Sigmoid colon (tissue), 7 donors: ENCODE results near the gene ATXN7. TPM values are rescaled to one million over a fixed set of nuclear protein-coding genes. Genes with fewer than 3 reads are reported as not detected.

Source experiments
- DNase-seq: peaks from one replicate; pipeline ENCODE4 v3.0.0-alpha.2; 2019
- H3K27ac ChIP-seq, 4 donors: fragments of 200-600 bp; sonication (generic); one replicate each; pipeline ENCODE4 v1.5.1; 2016 to 2019; ENCODE audit warnings: mild to moderate bottlenecking in 1 of 4
- H3K27me3 ChIP-seq, 3 donors: fragments of 200-600 bp; sonication (generic); one replicate each; pipeline ENCODE4 v1.5.1; 2019; ENCODE audit warnings: mild to moderate bottlenecking in 1 of 3
- H3K36me3 ChIP-seq, 4 donors: fragments of 200-600 bp; sonication (generic); one replicate each; pipeline ENCODE4 v1.5.1; 2016 to 2019
- H3K4me1 ChIP-seq, 4 donors: fragments of 200-600 bp; sonication (generic); one replicate each; pipeline ENCODE4 v1.5.1; 2017 to 2019
- H3K4me3 ChIP-seq, 4 donors: fragments of 200-600 bp; sonication (generic); one replicate each; pipeline ENCODE4 v1.5.1; 2017 to 2019; ENCODE audit warnings: mild to moderate bottlenecking in 2 of 4, moderate library complexity in 1 of 4
- H3K9me3 ChIP-seq, 4 donors: fragments of 200-600 bp in 3 of 4; sonication (generic) in 3 of 4; one replicate each; pipeline versions ENCODE4 v1.5.1 to v1.6.1; 2013 to 2019
- CTCF ChIP-seq, 4 experiments: fragments of 450-650 bp in 3 of 4; fragments of 200-600 bp in 1 of 4; IDR thresholded peaks; one replicate each; pipeline ENCODE4 v1.5.1; 2016 to 2019; ENCODE audit warnings: antibody characterized with exemption in 4 of 4, mild to moderate bottlenecking in 3 of 4, moderate library complexity in 2 of 4
- EP300 ChIP-seq, 4 donors: sonication (generic); formaldehyde crosslinking; IDR thresholded peaks; one replicate each; pipeline ENCODE4 v1.6.1; 2017; ENCODE audit warnings: antibody characterized with exemption in 4 of 4
- POLR2A ChIP-seq, 2 donors: fragments of 450-650 bp; IDR thresholded peaks; one replicate each; pipeline ENCODE4 v1.6.1; 2016; ENCODE audit warnings: antibody characterized with exemption in 2 of 2, mild to moderate bottlenecking in 2 of 2, moderate library complexity in 2 of 2
- POLR2AphosphoS5 ChIP-seq, 4 donors: sonication (generic); formaldehyde crosslinking; IDR thresholded peaks; one replicate each; pipeline ENCODE4 v1.6.1; 2017; ENCODE audit warnings: antibody characterized with exemption in 4 of 4
- WGBS, 2 donors: extraction: QIAGEN DNeasy Blood & Tissue Kit; methylation state at CpG; one replicate each; pipeline ENCODE4 v1.1.7; 2013; 5-methylcytosine and 5-hydroxymethylcytosine counted together
- intact Hi-C: fragments of 100-400 bp; cut with DNase I; formaldehyde crosslinking; loops from one replicate; pipeline ENCODE4 v1.15.1; 2023
- polyA plus RNA-seq, 3 donors: library from polyadenylated mRNA; stranded (reverse); fragments of 200-250 nt; gene quantifications; one replicate each; pipeline ENCODE4 v1.2.3, GENCODE V29; 2013
- total RNA-seq, 4 donors: library from RNA; depleted of rRNA; stranded (reverse); fragments of >200 nt; gene quantifications; one replicate each; pipeline ENCODE4 v1.1.0, GENCODE V29; 2016
- donor health status: healthy with polysubstance abuse.
- donor health status: Bipolar disorder and iron deficiency.
- donor health status: healthy.

ATXN7 gene
- total and polyA plus RNA-seq, 7 donors = 2.1 to 32.7 (median 17.8) TPM

GRCh38 chr3:63912768-63913588 is 49.3 kb downstream of the ATXN7 start:
- peak overlapping the region; percentile 44 to 93 (median 76) for H3K4me3 ChIP-seq
- no peaks in the 10 kb centered on the region for H3K27me3 ChIP-seq
- H3K27ac ChIP-seq = peak overlapping the region; percentile 97 to 99 (median 98)
- H3K9me3 ChIP-seq = no peaks in the 10 kb centered on the region
- H3K4me1 ChIP-seq = peaks cover 0 to 33% (median 28%) of the 10 kb centered on the region in 4 donors
- 10 to 14% methylated on average over 46 of the region's 46 CpGs for WGBS, 2 donors
- intact Hi-C loops = loop anchor here (2.0 kb wide), 1 partner anchor 48 kb away; no protein-coding TSS in a partner anchor
- TF ChIP-seq POLR2A (IDR thresholded peaks at IDR 0.05) (no peak), POLR2AphosphoS5 (IDR thresholded peaks at IDR 0.05) (peak in 3 of 4 donors; percentile 45 to 55 (median 49))
- H3K36me3 ChIP-seq = peaks cover 0 to 27% (median 0%) of the 10 kb centered on the region in 4 donors
- peak; percentile 92 for DNase-seq

GRCh38 chr3:63914312-63914711 is 50.6 kb downstream of the ATXN7 start:
- peaks cover 0 to 33% (median 0%) of the 10 kb centered on the region in 4 donors for H3K36me3 ChIP-seq
- 17 to 62% methylated on average over 5 of the region's 5 CpGs for WGBS, 2 donors
- H3K27me3 ChIP-seq = no peaks in the 10 kb centered on the region
- H3K27ac ChIP-seq = peak overlapping the region; percentile 97 to 99 (median 98)
- no peaks in the 10 kb centered on the region for H3K9me3 ChIP-seq
- TF ChIP-seq POLR2AphosphoS5 (IDR thresholded peaks at IDR 0.05) (peak in 1 of 4 donors; percentile 28), EP300 (IDR thresholded peaks at IDR 0.05) (no peak)
- H3K4me3 ChIP-seq = no peak overlapping the region
- peaks cover 0 to 37% (median 29%) of the 10 kb centered on the region in 4 donors for H3K4me1 ChIP-seq
- intact Hi-C loops = loop anchor here (2.0 kb wide), 1 partner anchor 78 kb away; no protein-coding TSS in a partner anchor
- DNase-seq = peak; percentile 81

GRCh38 chr3:63918321-63918720 is 54.7 kb downstream of the ATXN7 start:
- Histone ChIP-seq H3K27ac (no peak overlapping the region), H3K4me3 (no peak overlapping the region), H3K27me3 (no peaks in the 10 kb centered on the region), H3K36me3 (peaks cover 0 to 40% (median 7%) of the 10 kb centered on the region in 4 donors), H3K4me1 (peaks cover 0 to 32% (median 22%) of the 10 kb centered on the region in 4 donors), H3K9me3 (no peaks in the 10 kb centered on the region)
- DNase-seq = no peak
- intact Hi-C loops = no loop called here
- TF ChIP-seq POLR2AphosphoS5 (IDR thresholded peaks at IDR 0.05) (no peak), CTCF (IDR thresholded peaks at IDR 0.05) (no peak), POLR2A (IDR thresholded peaks at IDR 0.05) (no peak), EP300 (IDR thresholded peaks at IDR 0.05) (no peak)

GRCh38 chr3:63920001-63920400 is 56.3 kb downstream of the ATXN7 start:
- H3K27ac ChIP-seq = no peak overlapping the region
- intact Hi-C loops = no loop called here
- H3K9me3 ChIP-seq = no peaks in the 10 kb centered on the region
- no peak for DNase-seq
- no peak overlapping the region for H3K4me3 ChIP-seq
- WGBS, 2 donors = 94 to 95% methylated on average over 5 of the region's 5 CpGs
- H3K36me3 ChIP-seq = peaks cover 3 to 39% (median 7%) of the 10 kb centered on the region in 4 donors
- H3K27me3 ChIP-seq = no peaks in the 10 kb centered on the region
- peaks cover 0 to 16% (median 6%) of the 10 kb centered on the region in 4 donors for H3K4me1 ChIP-seq
- TF ChIP-seq CTCF (IDR thresholded peaks at IDR 0.05) = no peak
- no peak for TF ChIP-seq EP300 (IDR thresholded peaks at IDR 0.05)
- no peak for TF ChIP-seq POLR2A (IDR thresholded peaks at IDR 0.05)
- no peak for TF ChIP-seq POLR2AphosphoS5 (IDR thresholded peaks at IDR 0.05)

- Histone ChIP-seq H3K36me3 (peaks cover 3 to 24% (median 7%) of the 10 kb centered on the region in 4 donors), H3K4me3 (no peak overlapping the region), H3K4me1 (peaks cover 0 to 18% (median 6%) of the 10 kb centered on the region in 4 donors), H3K9me3 (no peaks in the 10 kb centered on the region), H3K27me3 (no peaks in the 10 kb centered on the region), H3K27ac (no peak overlapping the region)
- TF ChIP-seq EP300 (IDR thresholded peaks at IDR 0.05) = no peak
- no peak for TF ChIP-seq POLR2AphosphoS5 (IDR thresholded peaks at IDR 0.05)
- no peak for TF ChIP-seq POLR2A (IDR thresholded peaks at IDR 0.05)
- no peak for TF ChIP-seq CTCF (IDR thresholded peaks at IDR 0.05)
- 80 to 93% methylated on average over 6 of the region's 6 CpGs for WGBS, 2 donors
- DNase-seq = no peak
- intact Hi-C loops = no loop called here
These were observed 58.2 kb downstream of the ATXN7 start for GRCh38 chr3:63921741-63922482.
